ENCODE results near the gene CTXND2. TPM values are rescaled to one million over a fixed set of nuclear protein-coding genes. Genes with fewer than 3 reads are reported as not detected.
A peak's percentile ranks its signal among the peaks of the same experiment; 100 is the strongest.

Gene CTXND2
- total and polyA plus RNA-seq, 9 of the 15 experiments (the other 6 are each of a cell fraction or from before 2014, with no cell fraction given), result not detected

DNA sequence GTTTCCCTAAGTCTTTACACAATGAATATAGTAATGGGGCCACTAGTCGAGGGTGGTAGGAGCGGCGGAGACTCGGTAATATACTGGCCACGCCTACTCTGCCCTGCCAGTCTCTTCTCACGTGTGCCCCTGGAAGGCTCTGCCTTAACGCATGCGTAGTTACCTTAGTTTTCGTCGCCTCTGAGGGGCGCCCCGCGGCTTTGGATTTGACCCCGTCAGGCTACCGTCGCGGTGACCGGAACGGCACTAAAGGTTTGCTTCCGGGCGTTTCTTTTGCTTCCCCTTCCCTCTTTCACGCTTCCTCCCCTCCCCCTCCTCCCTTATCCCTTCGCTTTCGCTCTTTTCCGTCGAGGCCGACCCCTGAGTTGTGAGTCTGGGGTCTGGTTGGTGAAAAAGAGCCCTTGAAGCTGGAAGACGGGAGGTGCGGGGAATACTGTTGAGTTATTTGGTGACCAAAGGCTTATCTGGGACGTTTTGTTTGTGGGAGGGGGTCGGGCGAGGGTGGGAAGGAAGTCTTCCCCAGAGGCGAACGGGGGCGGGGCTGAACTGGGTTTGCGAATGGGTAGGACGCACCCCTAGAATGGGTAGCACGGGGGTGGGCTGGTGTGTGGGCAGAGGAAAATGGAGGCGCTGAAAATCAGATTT, 39.3 kb downstream of the CTXND2 start, which contains the start of gene SETDB1 (continued):
- no peak for TF ChIP-seq ZBTB43 (CRISPR knock-in tag; IDR thresholded peaks at IDR 0.05)
- peak; percentile 69 for TF ChIP-seq RBBP5 (IDR thresholded peaks at IDR 0.05; ENCODE audit: borderline replicate concordance, insufficient read depth, low read length, poor library complexity, severe bottlenecking)
- no peak for TF ChIP-seq CHD1 (IDR thresholded peaks at IDR 0.05; ENCODE audit: low read length)
- TF ChIP-seq TCF15 (CRISPR knock-in tag; IDR thresholded peaks at IDR 0.05), result no peak
- no peak for TF ChIP-seq MEF2A (IDR thresholded peaks at IDR 0.05; ENCODE audit: control insufficient read depth, low read depth, low read length)
- TF ChIP-seq TAF1 (IDR thresholded peaks at IDR 0.05; ENCODE audit: control insufficient read depth, extremely low read depth, insufficient read depth, low read length, severe bottlenecking), result peak; percentile 77
- TF ChIP-seq, protein P1, sequence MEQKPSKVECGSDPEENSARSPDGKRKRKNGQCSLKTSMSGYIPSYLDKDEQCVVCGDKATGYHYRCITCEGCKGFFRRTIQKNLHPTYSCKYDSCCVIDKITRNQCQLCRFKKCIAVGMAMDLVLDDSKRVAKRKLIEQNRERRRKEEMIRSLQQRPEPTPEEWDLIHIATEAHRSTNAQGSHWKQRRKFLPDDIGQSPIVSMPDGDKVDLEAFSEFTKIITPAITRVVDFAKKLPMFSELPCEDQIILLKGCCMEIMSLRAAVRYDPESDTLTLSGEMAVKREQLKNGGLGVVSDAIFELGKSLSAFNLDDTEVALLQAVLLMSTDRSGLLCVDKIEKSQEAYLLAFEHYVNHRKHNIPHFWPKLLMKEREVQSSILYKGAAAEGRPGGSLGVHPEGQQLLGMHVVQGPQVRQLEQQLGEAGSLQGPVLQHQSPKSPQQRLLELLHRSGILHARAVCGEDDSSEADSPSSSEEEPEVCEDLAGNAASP (IDR thresholded peaks at IDR 0.05), result no peak
- TF ChIP-seq KDM4B (IDR thresholded peaks at IDR 0.05; ENCODE audit: borderline replicate concordance in 2 of 2, low read depth in 1 of 2), result peak in 1 of 2 experiments; percentile 83; a peak in 1 of 4 replicates
- TF ChIP-seq GTF2E2 (tag; IDR thresholded peaks at IDR 0.05), result no peak
- 0 out of 2 replicates have a peak, but pooled peaks have one; percentile 40 for TF ChIP-seq TEAD4 (IDR thresholded peaks at IDR 0.05; ENCODE audit: low read length)
- no peak for TF ChIP-seq TEAD4 (CRISPR knock-in tag; IDR thresholded peaks at IDR 0.05; ENCODE audit: borderline replicate concordance)
- no peak for TF ChIP-seq HNRNPH1 (optimal IDR thresholded peaks at IDR 0.05; ENCODE audit: low read depth, low read length)
- TF ChIP-seq FOXK1 (CRISPR knock-in tag; IDR thresholded peaks at IDR 0.05; ENCODE audit: borderline replicate concordance), result no peak
- 0 out of 2 replicates have a peak, but pooled peaks have one; percentile 28 for TF ChIP-seq DMBX1 (CRISPR knock-in tag; IDR thresholded peaks at IDR 0.05; ENCODE audit: borderline replicate concordance)
- TF ChIP-seq RCOR1 (IDR thresholded peaks at IDR 0.05; ENCODE audit: borderline replicate concordance in 1 of 2, low read depth in 2 of 2, low read length in 2 of 2), result peak in 1 of 2 experiments; percentile 39; a peak in 1 of 4 replicates
- TF ChIP-seq SMAD4 (CRISPR knock-in tag; conservative IDR thresholded peaks at IDR 0.05), result no peak
- no peak for TF ChIP-seq ZNF23 (CRISPR knock-in tag; IDR thresholded peaks at IDR 0.05)
- no peak for TF ChIP-seq CHCHD3 (CRISPR knock-in tag; IDR thresholded peaks at IDR 0.05)
- TF ChIP-seq SOX6 (IDR thresholded peaks at IDR 0.05), result peak; percentile 38; the same call in 1 of the 2 replicates
- 0 out of 2 replicates have a peak, but pooled peaks have one; percentile 79 for TF ChIP-seq ZBTB26 (CRISPR knock-in tag; IDR thresholded peaks at IDR 0.05)
- TF ChIP-seq CXXC5 (CRISPR knock-in tag; IDR thresholded peaks at IDR 0.05), result peak; percentile 94
- TF ChIP-seq KDM1A (IDR thresholded peaks at IDR 0.05), result no peak
- TF ChIP-seq, protein P2, sequence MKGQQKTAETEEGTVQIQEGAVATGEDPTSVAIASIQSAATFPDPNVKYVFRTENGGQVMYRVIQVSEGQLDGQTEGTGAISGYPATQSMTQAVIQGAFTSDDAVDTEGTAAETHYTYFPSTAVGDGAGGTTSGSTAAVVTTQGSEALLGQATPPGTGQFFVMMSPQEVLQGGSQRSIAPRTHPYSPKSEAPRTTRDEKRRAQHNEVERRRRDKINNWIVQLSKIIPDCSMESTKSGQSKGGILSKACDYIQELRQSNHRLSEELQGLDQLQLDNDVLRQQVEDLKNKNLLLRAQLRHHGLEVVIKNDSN (CRISPR knock-in tag; IDR thresholded peaks at IDR 0.05), result peak; percentile 85
